ENCODE results near the gene OTULINL.
"Not testable (repeated sequence)": the region's sequence is repeated elsewhere in the genome, so short reads cannot be mapped to it uniquely, and the experiment has no call there.

Gene OTULINL

DNA sequence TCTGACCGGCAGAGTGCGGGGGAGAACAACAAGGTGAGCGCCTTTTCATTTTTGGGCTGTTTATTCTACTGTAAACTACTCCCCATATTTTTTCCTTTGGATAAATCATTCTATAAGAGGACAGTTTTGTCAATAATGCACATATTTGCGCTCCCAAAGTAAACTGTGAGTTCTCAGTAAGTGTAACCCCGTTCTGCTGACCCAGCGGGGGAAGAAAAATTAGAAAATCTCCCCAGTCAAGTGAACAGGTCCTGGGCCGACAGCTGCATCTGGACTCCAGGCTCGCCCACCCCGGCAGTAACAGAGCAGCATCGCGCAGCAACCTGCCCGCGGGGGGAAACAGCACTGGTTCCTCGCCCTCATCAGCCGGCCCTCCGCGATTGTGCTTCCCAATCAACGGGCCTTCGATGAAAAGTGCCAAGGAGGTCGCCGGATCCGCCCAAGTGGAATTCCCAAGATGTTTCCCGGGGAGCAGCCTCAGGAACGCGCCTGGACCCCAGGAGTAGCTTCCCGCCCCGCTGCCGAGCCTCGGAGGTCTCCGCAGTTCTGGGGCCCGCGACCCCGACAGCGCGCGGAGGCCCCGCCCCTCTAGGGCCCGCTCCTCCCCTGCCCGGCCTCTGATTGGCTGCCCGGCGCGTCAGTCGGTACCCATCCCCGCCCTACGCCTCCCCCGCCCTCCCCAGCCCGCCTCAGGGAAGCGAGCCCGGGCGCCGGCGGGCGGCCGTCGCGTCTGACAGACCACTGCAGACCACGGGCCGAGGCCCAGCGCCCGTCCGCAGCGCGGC, at the start of gene OTULINL:
TSS of gene OTULINL (plus strand) at position 687 of the 785 bp plus-strand sequence. CDS start 103 bp downstream, outside the sequence.
- peak; percentile 84 to 89 for DNase-seq

DNA sequence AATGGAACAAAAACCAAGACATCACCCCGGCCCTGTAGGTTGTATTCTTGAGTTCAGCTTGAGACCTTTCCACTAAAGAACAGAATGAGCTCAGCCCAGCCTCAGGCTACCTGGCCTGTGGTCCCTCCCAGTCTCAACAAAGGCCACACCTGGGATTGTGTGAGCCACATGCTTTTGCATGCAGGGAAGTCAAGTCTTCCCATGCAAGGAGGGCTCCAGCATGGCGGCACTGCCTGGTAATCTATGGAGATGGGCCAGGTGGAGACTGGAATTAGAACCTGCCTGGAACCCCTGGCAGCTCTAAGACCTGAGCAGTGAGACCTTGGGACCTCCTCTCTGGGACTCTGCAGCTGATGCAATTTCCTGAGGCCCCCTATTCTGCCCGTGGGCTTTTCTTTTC, 49.4 kb upstream of the OTULINL start:
- no peak for DNase-seq

DNA sequence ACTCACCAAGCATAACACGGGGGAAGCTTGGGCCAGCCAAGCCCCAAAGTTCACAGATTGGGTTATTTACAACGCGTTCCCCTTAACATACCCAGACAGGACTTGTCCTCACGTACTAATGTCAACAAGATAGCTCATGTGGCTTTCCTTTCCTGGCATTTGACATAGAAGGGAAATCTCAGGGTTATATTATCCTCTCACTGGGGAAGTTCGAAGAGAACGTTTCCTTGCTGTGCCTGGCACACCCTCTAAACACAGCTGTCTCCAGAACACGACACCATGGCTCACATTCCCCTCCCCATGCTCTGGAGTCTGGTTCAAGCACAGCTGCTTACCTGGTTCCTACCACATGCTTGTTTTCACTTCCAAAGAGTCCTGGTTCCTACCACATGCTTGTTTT, 46.8 kb upstream of the OTULINL start:
- no peak for DNase-seq

- DNase-seq: no peak
Measured at GRCh38 chr5:14545308-14545707, 36.3 kb upstream of the OTULINL start.

- no peak for DNase-seq
Measured at GRCh38 chr5:14545862-14546261, 35.7 kb upstream of the OTULINL start.

DNA sequence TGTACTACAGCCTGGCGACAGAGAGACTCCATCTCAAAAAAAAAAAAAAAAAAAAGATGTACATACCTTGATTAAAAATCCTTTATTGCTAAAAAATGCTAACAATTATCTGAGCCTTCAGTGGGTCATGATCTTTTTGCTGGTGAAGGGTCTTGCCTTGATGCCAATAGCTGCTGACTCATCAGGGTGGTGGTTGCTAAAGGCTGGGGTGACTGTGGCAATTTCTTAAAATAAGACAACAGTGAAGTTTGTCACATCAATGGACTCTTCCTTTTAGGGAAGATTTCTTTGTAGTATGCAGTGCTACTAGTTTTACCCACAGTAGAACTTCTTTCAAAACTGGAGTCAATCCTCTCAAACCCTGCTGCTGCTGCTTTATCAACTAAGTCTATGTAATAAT, 33.9 kb upstream of the OTULINL start:
- no peak for DNase-seq

DNA sequence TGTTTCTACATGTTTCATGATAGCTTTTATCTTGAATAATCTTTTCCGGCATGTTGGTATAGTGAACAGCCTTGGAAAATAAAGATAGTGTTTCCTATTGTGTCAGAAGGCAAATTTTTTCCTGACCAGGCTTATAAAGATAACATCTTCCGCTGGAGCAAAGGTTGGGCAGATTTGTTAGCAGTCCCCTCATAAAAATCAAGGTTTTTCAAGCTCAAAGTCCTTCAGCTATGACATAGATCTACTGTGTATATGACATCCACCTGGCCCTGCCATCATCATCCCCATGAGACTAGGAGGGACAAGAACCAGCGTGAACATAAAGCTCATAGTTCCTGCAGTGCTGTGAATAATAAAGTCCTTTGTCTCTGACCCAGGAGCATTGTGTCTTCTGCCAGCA, 30.4 kb upstream of the OTULINL start:
- DNase-seq: no peak

DNA sequence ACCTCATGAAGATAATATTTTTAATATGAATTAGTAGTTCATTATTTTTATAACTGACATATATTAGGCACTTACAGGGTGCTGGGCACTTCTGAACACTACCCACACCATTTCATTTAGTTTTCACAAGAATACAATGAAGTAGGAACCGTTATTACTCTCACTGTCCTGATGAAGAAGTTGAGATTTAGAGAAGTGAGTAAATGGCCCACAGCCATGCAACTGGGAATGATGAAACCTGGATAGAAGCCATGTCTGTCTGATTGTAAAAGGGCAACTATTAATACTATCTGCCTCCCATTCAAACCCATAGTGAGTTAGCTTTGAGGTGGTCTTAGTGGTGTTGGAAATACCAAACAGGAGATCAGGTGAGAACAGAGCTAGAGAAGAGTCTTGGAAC, 29.6 kb upstream of the OTULINL start:
- DNase-seq: no peak

DNA sequence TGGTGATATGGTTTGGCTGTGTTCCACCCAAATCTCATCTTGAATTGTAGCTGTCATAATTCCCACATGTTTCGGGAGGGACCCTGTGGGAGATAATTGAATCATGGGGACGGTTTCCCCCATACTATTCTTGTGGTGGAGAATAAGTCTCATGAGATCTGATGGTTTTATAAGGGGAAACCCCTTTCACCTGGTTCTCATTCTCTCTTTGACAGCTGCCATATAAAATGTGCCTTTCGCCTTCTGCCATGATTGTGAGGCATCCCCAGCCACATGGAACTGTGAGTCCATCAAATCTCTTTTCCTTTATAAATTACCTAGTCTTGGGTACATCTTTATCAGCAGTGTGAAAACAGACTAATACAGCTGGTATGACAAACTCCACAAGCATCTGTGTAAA, 27.3 kb upstream of the OTULINL start:
- DNase-seq: not testable (repeated sequence)

DNA sequence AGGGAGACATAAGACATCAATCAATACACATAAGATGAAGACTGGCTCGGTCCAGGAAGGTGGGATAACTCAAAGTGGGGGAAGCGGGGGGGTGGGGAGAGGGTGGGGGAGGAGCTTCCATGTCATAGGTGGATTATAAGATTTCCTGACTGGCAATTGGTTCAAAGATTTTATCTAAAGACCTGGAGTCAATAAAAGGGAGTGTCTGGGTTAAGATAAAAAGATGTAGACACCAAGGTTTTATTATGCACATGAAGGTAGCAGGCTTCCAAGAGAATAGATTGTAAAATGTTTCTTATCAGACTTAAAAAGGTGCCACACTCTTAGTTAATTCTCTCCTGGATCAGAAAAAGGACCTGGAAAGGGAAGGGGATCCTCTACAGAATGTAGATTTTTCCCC, 25.6 kb upstream of the OTULINL start:
- no peak for DNase-seq

- no peak for DNase-seq
Measured at GRCh38 chr5:14557203-14557770, 24.3 kb upstream of the OTULINL start.

DNA sequence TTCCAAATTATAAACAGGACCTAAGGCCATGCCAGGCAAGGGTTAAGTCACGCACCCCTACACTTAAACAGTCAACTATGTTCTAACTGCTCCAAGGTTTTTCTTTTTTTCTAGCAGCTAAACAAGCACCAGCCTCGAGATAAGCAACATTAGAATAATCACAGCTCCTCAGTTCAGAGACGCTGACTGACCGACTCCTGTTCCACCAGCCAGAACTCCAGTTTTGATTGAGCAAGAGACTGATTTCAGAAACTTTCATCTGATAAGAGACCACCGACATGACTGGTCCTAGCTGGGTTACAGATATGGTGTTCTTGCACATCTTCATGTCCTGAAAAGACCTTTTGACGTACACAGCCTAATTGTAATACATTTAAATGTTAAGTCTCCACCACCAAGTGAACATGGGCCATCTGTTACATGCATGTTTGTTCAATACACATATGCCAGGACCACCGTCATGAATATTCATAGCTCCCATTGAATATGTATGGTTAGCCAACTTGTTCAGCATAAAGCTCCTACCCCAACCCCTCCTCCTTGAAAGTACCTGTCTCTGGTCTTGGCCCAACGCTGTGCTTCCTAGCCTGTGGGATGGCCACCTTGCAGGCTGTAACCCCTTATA, 23.7 kb upstream of the OTULINL start:
- no peak for DNase-seq

DNA sequence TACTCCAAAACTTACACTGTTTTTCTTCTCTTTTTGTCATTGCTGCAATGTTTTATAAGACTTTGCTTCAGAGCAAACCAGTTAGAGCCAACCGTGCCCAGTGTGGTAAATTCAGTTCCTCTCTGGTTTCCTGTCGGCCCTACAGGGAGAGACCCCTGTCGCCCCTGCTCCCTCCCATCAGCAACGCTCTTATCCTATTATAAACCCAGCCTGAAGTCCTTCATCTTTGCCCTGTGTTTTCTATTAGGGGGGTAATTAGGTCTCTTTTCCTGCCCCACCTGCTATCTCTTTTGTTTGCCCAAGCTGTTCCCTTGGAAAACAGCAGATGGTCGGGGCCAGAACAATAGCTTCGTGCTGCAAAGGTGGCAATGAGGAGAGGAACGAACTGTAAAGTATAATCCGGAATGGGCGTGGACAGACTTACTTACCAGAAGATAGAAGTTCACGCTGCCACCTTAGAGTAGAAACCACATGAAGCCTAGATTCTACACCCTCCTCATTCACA, 21.4 kb upstream of the OTULINL start:
- DNase-seq: peak in 1 of 2 donors; percentile 14

DNA sequence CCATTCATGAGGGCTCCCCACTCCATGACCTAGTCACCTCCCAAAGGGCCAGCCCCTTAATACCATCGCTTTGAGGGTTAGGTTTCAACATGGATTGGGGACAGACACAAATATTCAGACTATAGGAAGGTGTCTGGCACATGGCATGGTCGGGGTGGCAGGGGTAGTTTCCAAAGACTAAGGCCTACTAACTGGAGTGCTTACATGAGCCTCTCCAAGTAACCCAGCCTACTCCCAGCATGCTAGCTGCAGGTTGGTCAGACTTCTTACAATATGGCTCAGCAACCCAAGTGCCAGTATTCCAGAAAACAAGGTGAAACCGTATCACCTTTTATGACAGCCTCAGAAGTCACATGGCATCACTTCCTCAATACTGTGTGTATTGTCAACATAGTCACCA, 19.9 kb upstream of the OTULINL start:
- DNase-seq: no peak

GRCh38 chr5:14568333-14568732, 13.3 kb upstream of the OTULINL start:
- DNase-seq: no peak

DNA sequence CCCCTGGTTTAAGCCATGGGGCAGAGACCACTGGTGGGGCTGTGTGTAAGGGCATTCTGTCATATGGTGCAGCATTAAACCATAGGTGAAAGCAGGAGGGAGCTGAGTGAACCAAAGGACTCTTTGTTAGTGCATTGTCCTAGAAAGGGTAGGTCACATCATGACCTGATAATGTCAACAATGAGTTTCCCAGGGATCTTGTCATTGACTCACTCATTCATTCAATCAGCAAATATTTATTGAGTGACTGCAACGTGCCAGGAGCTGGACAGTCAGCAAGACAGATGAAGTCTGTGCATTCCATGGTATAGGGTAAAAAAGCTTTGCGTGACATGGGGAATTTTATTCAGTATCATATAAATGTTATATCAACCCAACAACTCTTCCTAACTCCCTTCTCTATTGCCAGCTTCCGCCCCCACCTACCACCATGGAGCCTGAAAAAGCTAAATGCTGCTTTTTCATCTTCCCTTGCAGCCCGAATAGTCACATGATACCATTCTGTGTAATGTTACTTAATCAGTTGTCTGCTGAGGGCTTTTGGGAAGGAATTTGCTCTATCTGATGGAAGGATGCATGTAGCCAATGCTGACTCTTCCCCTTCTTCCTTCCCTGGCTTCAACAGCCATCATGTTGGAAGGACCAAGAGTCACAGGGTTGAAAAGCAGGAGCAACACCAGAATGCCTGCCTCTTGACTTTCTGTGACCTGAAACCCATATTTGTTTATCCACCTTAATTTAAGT, 11.5 kb upstream of the OTULINL start:
- no peak for DNase-seq

DNA sequence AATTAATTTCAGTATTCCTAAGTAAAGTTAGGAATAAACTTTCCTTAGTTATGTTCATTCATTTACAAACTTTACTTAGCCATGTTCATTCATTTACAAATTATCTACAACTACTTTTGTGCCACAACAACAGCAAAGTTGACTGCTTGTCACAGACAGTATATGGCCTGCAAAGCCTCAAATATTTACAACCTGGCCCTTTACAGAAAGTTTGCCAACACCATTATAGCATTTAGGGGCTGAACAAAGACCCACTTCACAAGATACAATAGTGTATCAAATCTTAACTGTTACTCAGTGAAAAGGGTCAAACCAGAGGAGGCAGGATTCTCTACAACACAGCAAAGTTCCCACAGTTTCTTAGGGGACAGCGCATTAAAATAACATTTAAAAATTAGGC, 9.7 kb upstream of the OTULINL start:
- no peak for DNase-seq

DNA sequence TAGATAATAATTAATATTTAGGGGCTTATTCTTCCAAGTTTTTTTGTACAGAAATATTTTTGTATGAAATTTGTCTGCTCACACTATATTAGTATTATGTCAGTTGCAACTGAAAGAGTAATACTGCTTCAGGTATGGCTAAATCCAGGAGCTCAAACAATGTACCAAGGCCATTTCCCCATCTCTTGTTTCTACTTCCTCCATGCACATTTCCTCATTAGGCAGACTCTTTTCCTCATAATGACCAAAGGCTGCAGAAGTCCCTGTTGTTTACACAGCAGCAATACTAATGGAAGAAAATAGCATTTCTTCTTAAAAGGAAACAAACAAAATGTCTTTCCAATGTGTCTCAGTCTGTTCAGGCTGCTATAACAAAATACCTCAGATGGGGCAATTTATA, 9.2 kb upstream of the OTULINL start:
- no peak for DNase-seq

DNA sequence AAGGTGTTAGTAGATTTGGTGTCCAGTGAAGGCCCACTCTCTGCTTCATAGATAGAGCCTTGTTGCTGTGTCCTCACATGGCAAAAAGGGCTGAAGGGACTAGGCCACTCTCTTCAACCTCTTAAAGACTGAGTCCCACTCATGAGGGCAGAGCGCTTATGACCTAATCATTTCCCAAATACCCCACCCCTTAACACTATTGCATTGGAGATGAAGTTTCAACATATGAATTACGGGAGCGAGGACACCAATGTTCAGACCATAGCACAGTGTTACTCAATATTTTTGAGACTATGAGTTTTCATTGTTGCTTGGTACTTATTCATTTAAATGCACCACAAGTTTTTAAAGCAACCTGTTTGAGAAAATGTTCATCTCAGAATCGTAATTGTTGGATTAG, 8.8 kb upstream of the OTULINL start:
- DNase-seq: no peak

GRCh38 chr5:14574096-14574495, 7.5 kb upstream of the OTULINL start:
- no peak for DNase-seq

- DNase-seq: peak in 1 of 2 donors; percentile 39
Measured at GRCh38 chr5:14574891-14575508, 6.6 kb upstream of the OTULINL start.

- DNase-seq: no peak
Measured at GRCh38 chr5:14576206-14576605, 5.4 kb upstream of the OTULINL start.
